Activated CD4-positive, CD25-positive, alpha-beta regulatory T cell treated with anti-CD3 and anti-CD28 coated beads, Interleukin-2, amount 50 U/mL, for 72 hours (primary cell): ENCODE results near the gene ANKLE1.

ENCODE experiments used
- DNase-seq: peaks from one replicate; pipeline ENCODE4 v3.0.0; 2021

ANKLE1 gene

GRCh38 chr19:17309198-17309964, 27.7 kb downstream of the ANKLE1 start, which contains the start of gene DDA1:
TSS of gene DDA1 (plus strand) at chr19:17309563. CDS start at chr19:17309655, 92 bp downstream.
- DNase-seq = peak; percentile 96

- DNase-seq = no peak
These were observed 28.3 kb downstream of the ANKLE1 start for GRCh38 chr19:17309965-17310461.

GRCh38 chr19:17311455-17312188, 29.9 kb downstream of the ANKLE1 start:
- DNase-seq = no peak

GRCh38 chr19:17312189-17313113, 30.8 kb downstream of the ANKLE1 start:
- no peak for DNase-seq

GRCh38 chr19:17314007-17314593, 32.4 kb downstream of the ANKLE1 start:
- no peak for DNase-seq

DNA sequence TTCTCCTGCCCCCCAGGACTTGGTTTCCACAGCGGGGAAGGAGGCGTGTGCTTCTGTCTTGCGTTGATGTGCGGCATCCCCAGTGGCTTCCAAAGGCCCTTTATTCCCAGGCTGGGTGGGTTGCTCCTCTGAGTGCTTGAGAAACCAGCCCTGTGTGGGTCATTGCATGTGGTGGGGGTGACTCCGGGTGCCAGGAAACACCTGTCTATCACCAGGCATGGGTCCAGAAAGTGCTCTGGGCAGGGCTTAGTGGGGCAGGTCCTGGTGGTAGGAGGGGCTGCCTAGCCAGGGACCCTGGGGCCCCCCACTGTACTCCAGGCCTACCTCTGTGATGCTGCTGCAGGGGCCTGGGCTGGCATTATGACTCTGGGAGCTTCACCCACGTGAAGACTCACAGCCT, 37.3 kb downstream of the ANKLE1 start:
- DNase-seq = no peak

DNA sequence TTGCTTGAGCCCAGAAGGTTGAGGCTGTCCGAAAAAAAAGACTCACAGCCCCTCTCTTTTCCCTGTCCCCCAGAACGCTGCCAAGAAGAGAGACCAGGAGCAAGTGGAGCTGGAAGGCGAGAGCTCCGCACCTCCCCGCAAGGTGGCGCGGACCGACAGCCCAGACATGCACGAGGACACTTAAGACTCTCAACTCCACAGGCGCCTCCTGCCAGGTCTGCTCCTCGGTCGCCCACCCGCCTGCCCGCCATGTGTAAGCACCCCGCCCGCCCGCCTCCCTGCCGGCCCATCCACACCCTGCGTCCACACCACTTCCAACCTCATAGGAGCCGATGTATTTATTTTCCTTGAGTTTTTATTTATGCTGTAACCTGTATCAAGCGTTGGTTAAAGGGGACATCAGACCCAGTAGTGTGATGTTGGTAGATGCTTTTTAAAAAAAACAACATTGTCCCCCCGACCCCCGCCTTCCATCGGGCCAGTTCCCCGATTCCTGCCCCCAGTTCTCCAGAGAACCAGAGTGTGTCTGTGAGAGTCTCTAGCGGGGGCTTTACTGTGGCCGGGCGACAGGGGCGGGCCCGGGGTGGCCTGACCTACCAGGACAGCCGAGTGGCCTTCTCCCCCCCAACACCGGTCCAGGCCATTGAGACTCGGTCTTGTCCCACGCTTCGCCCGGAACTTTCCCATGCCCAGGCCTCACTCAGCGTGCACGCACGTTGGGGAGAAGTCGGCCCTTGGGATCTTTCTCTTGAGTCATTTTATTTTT, 38.0 kb downstream of the ANKLE1 start:
- DNase-seq = no peak

- DNase-seq = no peak
These were observed 38.7 kb downstream of the ANKLE1 start for GRCh38 chr19:17320435-17320834.

DNA sequence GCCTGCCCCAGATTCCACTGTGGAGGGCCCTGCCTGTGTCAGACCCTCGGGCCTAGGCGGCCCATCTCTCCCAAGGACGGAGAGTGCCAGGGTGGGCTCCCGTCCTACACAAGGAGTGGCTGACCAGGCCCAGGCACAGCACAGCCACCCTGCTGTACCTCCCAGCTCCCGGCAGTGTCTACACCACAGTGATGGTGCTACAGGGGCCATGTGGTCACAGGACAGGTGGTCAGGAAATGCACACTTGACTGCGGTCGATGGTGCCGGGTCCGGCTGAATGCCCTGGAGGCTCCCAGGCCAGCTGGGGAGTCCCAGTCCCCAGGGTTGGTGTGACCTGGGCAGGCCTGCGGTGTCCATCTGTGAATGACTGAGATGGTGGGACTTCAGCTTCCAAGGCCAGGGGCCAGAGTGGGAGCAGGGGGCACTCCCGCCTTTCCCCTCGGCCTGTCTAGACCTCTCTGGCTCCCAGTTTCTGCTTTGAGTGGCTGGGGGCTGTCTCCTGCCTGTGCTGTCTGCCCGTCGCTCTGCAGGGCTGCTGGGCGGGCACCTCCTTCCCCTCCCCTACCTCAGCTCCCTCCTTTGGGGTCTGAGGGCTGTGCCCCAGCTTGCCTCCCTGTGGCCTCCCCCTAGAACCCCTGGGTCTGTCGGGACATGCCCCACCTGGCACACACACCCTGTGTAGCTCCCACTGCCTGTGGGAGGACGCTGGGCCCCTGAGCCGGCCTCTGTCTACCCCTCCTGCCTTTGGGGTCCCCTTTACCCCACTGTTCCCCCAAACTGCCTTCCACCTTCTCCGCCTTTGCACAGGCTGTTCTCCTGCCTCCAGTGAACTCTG, 40.2 kb downstream of the ANKLE1 start:
- DNase-seq = no peak

- no peak for DNase-seq
These were observed 41.2 kb downstream of the ANKLE1 start for GRCh38 chr19:17322854-17323253.

GRCh38 chr19:17323300-17323963, 41.7 kb downstream of the ANKLE1 start:
- no peak for DNase-seq

GRCh38 chr19:17323964-17324332, 42.2 kb downstream of the ANKLE1 start:
- peak; percentile 51 for DNase-seq

DNA sequence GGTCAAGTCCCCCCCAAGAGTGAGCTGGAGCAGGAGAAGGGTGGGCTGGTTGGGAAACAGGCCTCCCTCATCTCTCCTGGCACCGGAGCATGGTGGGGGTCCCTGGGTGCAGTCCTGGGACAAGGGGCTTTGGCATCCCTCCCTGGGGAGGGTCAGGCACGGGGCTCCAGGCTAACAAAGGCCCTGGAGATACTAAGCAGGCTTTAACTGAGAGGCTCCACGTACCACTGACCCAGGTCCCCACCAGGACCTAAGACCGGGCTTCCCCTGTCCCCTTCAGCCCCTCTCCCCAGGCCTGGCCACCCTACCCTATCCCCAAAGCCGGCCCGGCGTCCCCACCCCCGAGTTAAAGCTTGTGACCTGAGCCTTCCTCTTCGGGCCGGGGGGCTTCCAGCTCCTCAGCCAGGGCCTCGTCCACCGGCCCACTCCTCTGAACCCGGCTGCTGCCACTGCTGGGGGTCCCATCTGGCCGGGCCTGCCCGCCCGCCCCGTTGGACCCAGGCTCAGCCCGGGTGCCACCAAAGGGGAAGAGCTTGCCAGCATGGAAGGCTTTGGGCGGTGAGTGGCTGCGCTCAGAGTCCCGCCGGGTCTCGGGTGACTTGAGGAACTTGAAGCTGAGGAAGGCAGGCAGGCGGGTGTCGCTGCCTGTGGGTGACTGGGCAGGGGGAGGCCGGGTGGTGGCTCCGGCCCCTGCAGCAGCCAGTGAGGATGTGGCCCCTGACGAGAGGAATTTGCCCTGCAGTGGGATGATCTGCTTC, 42.8 kb downstream of the ANKLE1 start:
- DNase-seq = no peak

GRCh38 chr19:17325133-17325532, 43.4 kb downstream of the ANKLE1 start:
- DNase-seq = no peak

- DNase-seq = no peak
These were observed 44.3 kb downstream of the ANKLE1 start for GRCh38 chr19:17325881-17326594.

DNA sequence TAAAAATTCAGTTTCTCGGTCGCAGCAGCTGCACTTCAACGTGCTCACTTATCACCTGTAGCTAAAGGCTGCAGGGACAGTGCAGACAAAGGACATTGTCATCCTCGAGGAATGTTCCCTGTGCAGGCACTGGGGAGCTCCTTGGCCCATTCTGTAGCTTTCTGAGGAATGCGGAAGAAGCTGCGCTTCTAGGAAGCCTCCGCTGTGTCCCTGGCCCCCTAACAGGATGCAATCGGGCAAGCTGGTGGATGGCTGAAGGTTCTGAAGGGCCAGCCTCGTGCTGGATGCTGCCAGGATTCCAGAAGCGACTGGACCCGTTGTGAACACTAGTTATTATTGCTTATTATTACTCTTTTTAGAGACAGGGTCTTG, 44.9 kb downstream of the ANKLE1 start:
- no peak for DNase-seq

DNA sequence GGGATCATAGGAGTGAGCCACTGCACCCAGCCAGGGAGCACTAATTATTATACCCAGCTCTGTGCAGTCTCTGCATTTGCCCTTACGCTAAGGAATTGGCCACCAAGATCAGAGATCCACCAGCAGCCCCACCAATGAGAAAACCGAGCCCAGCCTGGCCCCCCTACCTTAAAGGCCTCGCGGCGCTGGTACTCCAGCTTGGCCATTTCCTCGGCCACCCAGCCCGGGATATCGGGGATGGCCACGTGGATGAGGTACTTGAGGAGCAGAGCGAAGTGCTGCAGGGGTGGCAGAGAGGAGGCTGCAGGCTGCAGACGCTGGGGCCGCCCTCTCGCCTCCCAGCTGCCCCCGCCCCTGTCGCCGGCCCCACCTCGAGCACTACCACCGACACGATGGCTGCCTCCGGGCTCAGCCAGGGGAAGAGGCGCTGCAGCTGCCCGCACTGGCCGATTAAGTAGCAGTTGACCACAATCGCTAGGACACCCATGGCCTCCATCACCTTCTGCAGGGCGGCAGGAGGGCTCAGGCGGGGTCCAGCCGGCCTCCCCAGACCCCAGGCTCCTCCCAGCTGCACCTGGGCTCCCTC, 45.5 kb downstream of the ANKLE1 start:
- no peak for DNase-seq
